HG02840 (cell line): Measurements from ENCODE around the gene PRAF2.

Source experiments
- ATAC-seq: cut with Tn5 transposase; IDR thresholded peaks from one replicate; pipeline ENCODE4 v1.9.1; 2021; ENCODE audit warnings: mild to moderate bottlenecking, moderate library complexity, moderate number of reproducible peaks; ENCODE audit not compliant: unreplicated experiment, low FRiP score

The PRAF2 gene, protein sequence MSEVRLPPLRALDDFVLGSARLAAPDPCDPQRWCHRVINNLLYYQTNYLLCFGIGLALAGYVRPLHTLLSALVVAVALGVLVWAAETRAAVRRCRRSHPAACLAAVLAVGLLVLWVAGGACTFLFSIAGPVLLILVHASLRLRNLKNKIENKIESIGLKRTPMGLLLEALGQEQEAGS

DNA sequence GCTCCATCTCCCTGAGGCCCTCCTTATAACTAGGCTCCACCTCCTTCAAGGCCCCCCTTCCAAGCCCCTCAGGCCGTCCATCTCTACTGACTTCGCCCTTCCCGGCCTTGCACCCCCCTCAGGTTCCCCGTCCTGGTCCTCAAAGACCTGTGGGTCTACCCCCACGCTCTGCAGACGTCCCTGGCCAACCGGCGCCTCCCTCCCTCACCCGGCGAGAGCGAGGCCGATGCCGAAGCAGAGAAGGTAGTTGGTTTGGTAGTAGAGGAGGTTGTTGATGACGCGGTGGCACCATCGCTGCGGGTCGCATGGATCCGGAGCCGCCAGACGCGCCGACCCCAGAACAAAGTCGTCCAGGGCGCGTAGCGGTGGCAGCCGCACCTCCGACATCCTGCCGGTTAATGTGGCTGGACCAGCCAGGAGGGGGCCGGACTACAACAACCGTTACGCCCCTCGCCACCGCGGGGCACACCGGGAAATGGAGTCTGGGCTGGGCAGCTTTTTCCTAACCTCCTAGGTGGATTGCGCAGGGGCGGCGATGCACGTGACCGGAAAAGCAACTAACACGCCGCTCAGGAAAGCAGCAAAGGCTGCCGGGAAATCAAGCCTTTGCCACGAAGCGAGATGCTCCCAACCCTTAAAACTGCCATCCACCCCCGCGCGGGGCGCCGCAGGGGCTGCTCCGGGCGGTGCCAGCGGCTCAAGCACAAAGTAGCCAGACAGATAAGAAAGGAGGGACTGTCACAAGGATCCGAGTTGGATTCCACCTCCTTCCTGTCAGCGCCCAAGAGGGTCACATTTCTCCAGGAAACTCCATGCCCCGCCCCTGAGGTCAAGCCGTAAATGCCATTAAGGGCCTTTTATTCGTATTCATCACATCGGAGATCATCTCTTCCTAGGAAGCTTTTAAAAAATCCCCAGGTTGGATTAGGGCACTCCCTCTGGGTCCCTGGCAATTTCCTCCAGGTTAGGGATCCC is at the start of gene PRAF2:
Gene PRAF2 (minus strand): TSS at position 402 of the 975 bp plus-strand sequence. CDS start 15 bp downstream, at position 387.
- ATAC-seq: no peak

DNA sequence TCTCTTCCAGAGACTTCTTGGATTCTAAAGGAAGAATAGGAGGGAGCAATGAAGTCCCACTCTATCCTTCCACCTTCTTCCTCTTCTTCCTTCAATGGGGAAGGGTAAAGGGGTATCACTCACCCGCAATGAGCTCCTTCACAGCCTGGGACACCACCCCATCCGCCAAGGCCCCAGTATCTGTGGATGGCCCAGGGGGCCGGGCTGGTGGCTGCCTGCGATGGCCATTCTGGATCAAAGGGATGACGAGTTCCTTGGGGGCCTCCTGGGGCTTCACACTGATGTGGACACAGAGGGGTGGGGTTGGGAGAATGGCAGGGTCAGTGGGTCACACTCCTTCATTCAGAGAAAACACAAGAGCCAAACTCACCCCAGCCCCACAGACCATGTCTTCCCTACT is 48.7 kb upstream of the PRAF2 start:
- ATAC-seq: no peak

DNA sequence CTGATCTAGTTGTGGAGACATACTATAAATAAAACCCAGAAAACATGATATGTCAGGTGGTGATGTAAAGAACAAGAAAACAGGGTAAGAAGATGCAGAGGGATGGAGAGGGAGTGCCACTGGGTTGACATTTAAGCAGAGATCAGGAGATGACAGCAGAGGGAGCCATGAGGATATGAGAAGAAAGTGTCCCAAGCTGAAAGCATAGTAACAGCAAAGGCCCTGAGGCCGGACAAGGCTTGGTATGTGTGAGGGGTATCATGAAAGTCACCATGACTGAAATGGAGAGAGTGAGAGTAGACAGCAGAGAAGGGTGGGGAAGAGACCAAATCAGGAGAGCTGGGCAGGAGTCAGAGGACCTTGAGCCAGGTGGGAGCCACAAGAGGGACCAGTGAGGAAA is 46.3 kb upstream of the PRAF2 start:
- no peak for ATAC-seq

DNA sequence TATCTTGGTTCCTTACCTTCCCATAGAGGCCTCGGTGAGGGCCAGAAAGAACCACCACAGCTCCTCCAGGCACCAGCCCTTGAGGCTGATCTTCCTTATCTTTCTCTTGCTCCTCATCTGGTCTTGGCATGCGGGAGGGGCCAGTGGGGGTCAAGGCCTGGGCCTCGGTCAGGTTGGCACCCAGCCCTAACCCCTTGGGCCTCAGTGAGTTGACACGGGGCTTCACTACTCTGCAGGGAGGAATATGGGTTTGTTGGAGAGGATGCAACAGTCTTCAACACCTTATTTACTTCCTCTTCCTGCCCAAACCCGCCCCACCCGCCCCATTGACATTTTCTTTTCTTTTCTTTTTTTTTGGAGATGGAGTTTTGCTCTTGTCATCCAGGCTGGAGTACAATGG is 43.8 kb upstream of the PRAF2 start:
- ATAC-seq: no peak

DNA sequence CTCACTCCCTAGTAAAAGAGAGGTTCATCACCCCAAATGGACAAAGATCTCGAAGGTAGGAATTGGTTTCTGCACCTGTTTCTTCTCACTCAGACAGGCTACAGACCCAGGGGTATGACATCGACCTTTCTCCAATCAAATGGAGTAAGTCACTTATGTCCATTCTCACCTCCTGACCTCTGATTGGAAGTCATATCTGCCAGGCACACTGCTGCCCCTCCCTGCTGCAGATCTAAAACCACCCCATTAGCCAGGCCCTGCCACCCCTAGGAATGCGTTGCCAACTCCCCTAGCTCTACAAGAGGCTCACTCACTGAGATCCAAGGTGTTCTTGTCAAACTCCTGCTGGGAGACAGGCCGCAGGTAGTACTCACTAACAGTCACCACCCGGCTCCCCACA is 42.9 kb upstream of the PRAF2 start:
- no peak for ATAC-seq

DNA sequence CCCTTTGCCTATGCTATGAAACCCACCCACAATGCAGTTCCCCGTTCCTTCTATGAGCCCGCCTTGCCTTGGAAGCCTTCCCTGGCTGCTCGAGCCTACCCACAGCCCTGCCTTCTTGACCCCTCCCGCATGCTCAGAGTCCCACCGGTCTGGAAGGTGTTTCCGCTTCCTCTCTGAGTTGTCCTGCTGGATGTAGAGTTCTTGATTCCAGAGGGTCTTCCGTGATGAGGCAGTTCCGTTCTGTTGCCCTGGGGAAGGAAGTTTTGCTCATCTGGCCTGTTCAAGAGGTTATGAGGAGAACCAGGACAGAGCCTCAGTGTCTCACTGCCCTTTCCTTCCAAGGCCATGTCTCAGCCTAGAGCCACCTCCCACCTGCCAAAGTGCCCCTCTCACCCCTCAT is 42.3 kb upstream of the PRAF2 start:
- ATAC-seq: no peak

DNA sequence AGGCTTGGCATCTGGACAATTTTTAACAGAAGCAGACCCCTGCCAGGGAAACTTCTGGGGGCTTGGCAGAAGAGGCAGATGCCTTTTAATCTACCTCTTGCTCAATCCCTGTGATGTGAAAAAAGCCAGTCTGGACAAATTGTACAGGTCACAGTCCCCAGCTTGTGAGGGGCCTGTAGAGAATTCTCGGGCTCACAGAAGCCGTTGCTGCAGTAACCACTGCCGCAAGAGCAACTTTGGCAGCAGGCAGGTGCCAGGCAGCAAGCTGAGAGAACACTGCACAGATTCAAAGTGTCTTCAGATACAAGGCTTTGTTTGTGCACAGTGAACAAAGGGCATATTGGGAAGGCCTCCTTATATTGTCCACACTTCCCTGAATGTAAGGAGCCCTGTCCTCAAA is 38.0 kb upstream of the PRAF2 start:
- ATAC-seq: no peak

DNA sequence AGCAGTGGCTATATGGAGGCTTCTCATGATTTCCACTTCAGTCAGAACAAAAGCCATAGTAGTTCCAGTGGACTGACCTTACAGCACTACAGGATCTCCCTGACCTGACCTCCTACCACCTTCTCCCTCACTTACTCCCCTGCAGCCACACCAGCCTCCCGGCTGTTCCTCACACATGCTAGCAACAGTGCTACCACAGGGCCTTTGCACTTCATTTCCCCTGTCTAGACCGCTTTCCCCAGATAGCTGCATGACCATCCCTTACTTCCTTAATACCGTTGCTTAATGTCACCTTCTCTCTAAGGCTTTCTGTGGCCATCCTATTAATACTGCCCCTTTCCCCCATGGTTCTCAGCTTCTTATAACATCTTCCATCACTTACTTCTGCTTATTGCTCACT is 36.6 kb upstream of the PRAF2 start:
- ATAC-seq: no peak

DNA sequence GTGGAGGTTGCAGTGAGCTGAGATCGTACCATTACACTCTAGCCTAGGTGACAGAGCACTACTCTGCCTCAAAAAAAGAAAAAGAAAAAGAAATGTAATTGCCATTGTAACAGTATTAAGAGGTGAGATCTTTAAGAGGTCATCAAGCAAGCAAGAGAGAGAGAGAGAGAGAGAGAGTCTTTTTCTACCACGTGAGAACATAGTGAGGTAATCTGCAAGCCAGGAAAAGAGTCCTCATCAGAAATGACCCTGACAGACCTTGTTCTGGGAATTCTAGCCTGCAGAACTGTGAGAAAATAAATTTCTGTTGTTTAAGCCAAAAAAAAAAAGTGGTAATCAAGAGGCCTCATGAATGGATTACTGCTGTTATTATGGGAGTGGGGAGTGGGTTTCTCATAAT is 34.8 kb upstream of the PRAF2 start:
- ATAC-seq: no peak

DNA sequence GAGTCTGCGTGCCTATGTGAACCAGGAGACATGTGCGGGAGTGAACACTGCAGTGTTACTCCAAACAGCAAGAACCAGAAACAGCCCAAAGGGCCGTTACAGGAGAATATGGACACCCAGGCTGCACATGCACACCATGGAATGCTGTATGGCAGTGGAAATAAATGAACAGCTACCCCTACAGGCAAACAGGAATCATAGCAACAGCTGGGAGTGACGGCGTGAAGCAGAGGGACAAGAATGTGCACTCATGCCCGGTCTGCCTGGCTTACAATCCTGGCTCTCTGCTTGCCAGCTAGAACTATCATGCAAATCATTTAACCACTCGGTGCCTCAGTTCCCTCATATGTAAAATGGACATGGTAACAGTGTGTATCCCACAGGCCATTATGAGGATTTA is 33.1 kb upstream of the PRAF2 start:
- no peak for ATAC-seq

DNA sequence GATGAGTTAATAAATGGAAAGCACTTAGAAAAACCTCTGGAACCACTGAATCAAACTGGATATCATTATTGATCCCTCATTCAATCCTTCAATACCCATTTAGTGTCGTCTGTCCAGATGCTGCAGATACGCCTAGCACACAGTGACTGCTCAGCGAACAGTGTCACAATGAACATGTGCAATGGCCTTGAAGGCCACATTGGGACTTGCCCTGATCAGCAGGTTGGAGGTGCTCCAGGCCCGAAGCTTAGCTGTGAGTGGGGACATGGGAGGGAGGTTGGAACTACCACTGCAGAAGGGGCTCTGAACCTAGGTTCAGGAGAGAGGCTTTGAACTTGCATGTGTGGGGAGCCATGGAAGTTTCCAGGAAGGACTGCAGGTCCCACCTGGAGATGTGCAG is 32.5 kb upstream of the PRAF2 start:
- ATAC-seq: no peak

DNA sequence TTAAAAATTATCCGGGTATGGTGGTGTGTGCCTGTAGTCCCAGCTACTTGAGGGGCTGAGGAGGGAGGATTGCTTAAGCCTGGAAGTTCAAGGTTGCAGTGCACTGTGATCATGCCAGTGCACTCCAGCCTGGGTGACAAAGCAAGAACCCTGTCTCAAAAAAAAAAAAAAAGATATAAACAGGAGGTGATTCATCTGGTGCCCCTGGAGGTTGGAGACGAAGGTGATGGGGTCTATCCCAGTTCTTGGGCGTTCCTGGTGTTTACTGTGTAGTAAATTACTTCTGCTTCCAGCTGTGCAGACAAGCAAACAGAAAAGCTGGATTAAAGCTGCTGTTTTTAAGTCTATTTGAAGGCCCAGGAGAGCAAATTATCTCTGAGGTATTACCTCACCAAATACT is 29.8 kb upstream of the PRAF2 start:
- ATAC-seq: no peak

DNA sequence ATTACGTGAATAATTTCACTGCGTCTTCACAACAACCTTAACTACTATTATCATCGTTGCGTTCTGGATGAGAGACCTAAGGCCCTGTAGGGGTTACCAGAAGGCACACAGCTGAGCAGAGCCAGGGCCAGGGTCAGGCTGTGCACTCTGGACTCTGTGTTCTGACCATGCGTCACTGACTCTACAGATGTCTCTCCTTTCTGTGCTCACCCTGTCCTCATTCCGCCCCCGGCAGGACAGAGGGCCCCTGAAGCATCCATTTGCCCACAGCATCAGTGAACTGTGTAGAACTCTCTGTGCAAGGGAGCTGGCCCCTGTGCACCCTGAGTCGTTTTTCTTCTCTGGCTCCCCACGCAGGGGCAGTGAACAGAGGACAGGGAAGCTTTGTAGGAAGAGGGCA is 28.4 kb upstream of the PRAF2 start:
- ATAC-seq: no peak

DNA sequence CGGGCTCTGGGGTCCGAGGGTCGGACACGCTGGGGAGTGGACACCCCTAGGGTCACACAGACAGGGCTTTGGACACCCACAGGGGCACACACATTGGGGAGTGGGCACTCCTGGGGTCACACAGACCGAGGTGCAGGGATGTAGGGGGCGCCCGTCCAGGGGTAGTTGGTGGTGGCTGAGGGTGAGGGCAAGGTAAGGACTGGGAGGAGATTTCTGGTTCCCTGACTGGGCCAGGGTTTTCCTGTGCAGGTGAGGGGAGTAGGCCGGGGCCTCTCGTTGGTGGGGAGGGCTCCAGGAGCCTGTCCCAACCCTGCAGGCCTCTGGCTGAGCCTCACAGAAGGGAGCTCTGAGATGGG is 27.8 kb upstream of the PRAF2 start:
- ATAC-seq: no peak

DNA sequence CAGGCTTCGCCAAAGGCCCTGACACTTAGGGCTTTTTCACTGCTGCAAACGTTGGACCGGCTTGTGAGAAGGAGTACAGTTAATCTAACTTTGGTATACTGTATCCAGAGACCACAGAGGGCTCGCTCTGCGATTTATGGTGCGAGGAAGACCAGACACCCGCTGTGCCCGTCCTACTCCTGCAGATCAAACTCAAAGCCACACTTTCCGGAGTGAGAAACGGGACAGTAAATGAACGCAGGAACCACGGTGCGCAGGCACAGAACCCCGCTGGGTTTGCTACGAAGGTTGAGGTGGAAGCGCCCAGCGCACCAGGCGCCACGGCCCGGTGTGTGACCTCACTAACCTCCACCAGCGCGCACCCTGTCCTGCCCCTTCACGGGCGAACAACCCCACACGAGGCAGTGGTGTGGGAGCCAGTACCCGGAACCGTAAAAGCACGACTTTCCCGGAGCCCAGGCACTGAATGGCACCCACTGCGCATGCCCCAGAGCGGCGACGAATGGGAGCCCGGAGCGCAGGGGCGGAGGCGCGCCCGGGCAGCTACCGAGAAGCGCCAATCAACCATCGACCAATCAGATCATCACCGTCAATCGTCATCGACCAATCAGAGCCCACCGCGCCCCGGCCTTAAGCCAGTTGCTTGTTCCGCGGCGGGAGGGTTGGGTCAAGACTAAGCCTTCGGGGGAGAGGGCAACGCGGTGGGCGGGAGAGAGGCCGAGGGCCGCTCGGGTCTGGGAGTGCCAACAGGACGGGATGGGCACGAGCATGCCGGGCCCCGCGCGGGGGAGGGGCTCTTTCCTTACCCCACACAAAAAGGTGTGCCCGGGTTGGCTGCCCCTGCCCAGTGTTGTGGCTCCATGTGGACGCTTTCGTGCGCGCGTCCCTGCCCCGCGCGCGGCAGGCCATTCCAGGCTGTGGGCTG is 27.2 kb upstream of the PRAF2 start:
- ATAC-seq: peak; percentile 95

DNA sequence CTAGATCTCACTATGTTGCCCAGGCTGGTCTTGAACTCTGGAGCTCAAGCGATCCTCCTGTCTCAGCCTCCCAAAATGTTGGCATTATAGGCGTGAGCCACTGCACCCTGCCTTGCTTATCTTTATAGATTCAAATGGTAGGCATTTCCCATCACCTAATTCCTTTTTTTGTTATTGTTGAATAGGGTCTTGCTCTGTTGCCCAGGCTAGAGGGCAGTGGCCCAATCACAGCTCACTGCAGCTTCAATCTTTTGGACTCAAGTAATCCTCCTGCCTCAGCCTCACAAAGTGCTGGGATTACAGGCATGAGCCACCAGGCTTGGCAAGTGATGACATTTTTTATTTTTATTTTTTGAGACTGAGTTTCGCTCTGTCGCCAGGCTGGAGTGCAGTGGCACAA is 22.6 kb upstream of the PRAF2 start:
- no peak for ATAC-seq

DNA sequence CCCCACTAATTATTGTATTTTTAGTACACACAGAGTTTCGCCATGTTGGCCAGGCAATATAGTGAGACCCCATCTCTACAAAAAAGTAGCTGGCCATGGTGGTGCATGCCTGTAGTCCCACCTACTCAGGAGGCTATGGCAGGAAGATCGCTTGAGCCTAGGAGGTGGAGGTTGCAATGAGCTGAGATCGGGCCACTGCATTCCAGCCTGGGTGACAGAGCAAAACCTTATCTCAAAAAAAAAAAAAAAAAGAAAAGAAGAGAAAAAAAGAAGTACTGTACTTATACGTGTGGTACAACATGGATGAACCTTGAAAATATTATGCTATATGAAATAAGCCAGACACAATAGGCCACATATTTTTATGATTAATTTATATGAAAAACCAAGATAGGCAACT is 15.8 kb upstream of the PRAF2 start:
- ATAC-seq: no peak

DNA sequence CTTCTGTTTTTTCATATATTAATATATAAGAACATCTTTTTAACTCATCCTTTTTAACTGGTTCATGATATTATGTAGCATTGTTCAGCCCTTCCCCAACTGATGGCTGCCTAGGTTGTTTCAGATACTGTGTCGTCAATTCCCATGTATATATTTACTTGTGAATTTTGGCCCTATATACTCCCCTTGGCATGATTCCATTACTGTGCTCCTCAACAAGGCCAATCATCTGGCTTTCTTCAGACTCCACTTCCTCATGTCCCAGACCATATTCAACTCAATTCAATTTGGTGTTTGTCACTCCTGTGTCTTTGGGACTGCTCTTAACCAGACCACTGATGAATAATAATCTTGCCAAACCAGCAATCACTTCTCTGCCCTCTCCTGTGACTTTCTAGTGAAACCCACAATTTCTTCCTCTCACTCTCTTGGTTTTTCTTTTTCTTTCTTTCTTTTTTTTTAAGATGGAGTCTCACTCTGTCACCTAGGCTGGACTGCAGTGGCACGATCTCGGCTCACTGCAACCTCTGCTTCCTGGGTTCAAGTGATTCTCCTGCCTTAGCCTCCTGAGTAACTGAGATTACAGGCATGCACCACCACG is 8.6 kb upstream of the PRAF2 start:
- ATAC-seq: no peak

DNA sequence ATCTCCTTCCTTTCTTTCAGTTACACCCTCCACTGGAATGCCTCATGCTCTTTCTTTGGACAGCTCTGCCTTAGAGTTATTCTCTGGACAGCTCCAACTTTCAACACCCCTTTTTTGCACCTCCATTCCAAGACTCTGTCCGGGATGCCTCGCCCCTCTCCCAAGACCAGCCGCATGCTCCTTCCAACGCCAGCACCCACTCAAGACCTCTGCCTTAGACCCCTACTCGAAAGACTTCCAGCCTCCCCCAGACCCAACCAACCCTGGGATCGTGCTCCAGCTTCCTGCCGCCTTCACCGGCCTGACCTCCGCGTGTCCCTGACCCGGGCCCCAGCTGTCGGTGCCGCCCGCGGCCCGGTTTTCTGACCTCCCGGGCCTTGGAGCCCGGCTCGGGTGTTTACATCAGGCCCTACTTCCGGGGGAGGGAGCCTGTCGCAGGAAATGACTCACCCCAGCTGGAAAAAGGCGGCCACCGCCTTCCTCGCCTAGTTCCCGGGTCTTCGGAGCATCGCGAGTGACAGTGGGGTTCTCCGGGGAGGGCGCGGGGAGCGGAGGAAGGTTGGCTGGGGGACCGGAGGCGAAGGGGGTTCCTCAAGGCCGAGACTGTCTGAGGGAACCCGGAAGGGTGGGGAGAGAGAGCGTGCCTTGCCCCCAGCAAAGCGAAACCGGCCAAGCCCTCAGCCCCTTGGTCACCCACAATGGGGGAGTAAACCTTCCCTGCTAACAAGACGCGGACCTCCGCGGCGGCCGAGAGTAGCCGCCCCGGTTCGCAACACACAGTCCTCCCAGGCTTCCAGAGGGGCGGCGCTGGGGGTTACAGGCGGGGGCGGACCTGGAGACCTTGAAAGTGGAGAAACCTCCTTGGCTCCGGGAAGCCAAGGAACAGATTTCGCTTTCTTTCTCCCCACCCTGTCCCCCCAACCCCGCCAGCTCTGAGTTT is 6.0 kb upstream of the PRAF2 start, which contains the start of gene WDR45:
Gene WDR45 (minus strand): TSS at position 399 of the 940 bp plus-strand sequence. CDS start 1,792 bp downstream, outside the sequence.
- ATAC-seq: no peak
